Breast epithelium (tissue), 4 donors: ENCODE measurements around the gene MRPS14. TPM values are rescaled to one million over a fixed set of nuclear protein-coding genes. Genes with fewer than 3 reads are reported as not detected.
"Not testable (repeated sequence)": the region's sequence is repeated elsewhere in the genome, so short reads cannot be mapped to it uniquely, and the experiment has no call there.

Experiments used
- DNase-seq, 2 donors: peaks; one replicate each; pipeline ENCODE4 v3.0.0-alpha.2; 2019; ENCODE audit warnings: low spot score in 2 of 2
- H3K27ac ChIP-seq, 2 donors: fragments of 200-600 bp; sonication (generic) in 1 of 2; one replicate each; pipeline ENCODE4 v1.5.1; 2016 to 2019; ENCODE audit warnings: mild to moderate bottlenecking in 1 of 2
- H3K27me3 ChIP-seq, 2 donors: fragments of 200-600 bp; sonication (generic) in 1 of 2; one replicate each; pipeline versions ENCODE4 v1.5.1 to v1.6.0; 2017 to 2019; ENCODE audit warnings: control low read depth in 1 of 2, mild to moderate bottlenecking in 1 of 2
- H3K36me3 ChIP-seq: fragments of 200-600 bp; one replicate; pipeline ENCODE4 v1.5.1; 2019
- H3K4me1 ChIP-seq, 2 donors: fragments of 200-600 bp; sonication (generic); one replicate each; pipeline ENCODE4 v1.5.1; 2016 to 2019; ENCODE audit warnings: control low read depth in 1 of 2
- H3K4me3 ChIP-seq, 3 donors: fragments of 200-600 bp; sonication (generic); 1 replicate in 2 of 3; 2 replicates in 1 of 3; pipeline ENCODE4 v1.5.1; 2016 to 2019; ENCODE audit warnings: mild to moderate bottlenecking in 3 of 3, moderate library complexity in 2 of 3
- H3K9me3 ChIP-seq, 2 donors: fragments of 200-600 bp; sonication (generic) in 1 of 2; one replicate each; pipeline ENCODE4 v1.5.1; 2016 to 2019; ENCODE audit warnings: control low read depth in 1 of 2
- CTCF ChIP-seq, 3 donors: fragments of 450-650 bp; IDR thresholded peaks; one replicate each; pipeline ENCODE4 v1.5.1; 2016 to 2017; ENCODE audit warnings: antibody characterized with exemption in 3 of 3, mild to moderate bottlenecking in 3 of 3, moderate library complexity in 3 of 3
- POLR2A ChIP-seq: fragments of 450-650 bp; IDR thresholded peaks from one replicate; pipeline ENCODE4 v1.6.1; 2016; ENCODE audit warnings: antibody characterized with exemption, mild to moderate bottlenecking, moderate library complexity
- POLR2AphosphoS5 ChIP-seq, 3 donors: sonication (generic); formaldehyde crosslinking; IDR thresholded peaks; one replicate each; pipeline ENCODE4 v1.6.1; 2017; ENCODE audit warnings: antibody characterized with exemption in 3 of 3
- intact Hi-C: fragments of 100-400 bp; cut with DNase I; formaldehyde crosslinking; loops from one replicate; pipeline ENCODE4 v1.15.1; 2023; ENCODE audit warnings: low total_unique reads
- total RNA-seq, 3 donors: library from RNA; depleted of rRNA; stranded (reverse); fragments of >200 nt; gene quantifications; one replicate each; pipeline ENCODE4 v1.1.0, GENCODE V29; 2016

Gene MRPS14
- total RNA-seq, 3 donors from 2014 or later: 22.9 to 38.5 (median 28.5) TPM

- no peaks in the 10 kb centered on the region for H3K9me3 ChIP-seq
- intact Hi-C loops: no loop called here
- DNase-seq: no peak
- H3K27me3 ChIP-seq: no peaks in the 10 kb centered on the region
- no peak overlapping the region for H3K4me3 ChIP-seq
- TF ChIP-seq POLR2A: no peak
- no peak for TF ChIP-seq POLR2AphosphoS5 (IDR thresholded peaks at IDR 0.05)
- no peak for TF ChIP-seq CTCF (IDR thresholded peaks at IDR 0.05)
- no peak overlapping the region for H3K27ac ChIP-seq
- no peaks in the 10 kb centered on the region for H3K36me3 ChIP-seq
- no peaks in the 10 kb centered on the region for H3K4me1 ChIP-seq
Measured at GRCh38 chr1:175045097-175045496, 21.9 kb upstream of the MRPS14 start.

- H3K4me3 ChIP-seq, intact Hi-C loops: not testable (repeated sequence)
Measured at GRCh38 chr1:175044591-175044990, 21.4 kb upstream of the MRPS14 start.

GRCh38 chr1:175043824-175044223 is 20.6 kb upstream of the MRPS14 start:
- no peaks in the 10 kb centered on the region for H3K4me1 ChIP-seq
- intact Hi-C loops: no loop called here
- no peak for TF ChIP-seq POLR2A
- TF ChIP-seq CTCF (IDR thresholded peaks at IDR 0.05): no peak
- no peak for TF ChIP-seq POLR2AphosphoS5 (IDR thresholded peaks at IDR 0.05)
- DNase-seq: no peak
- H3K27me3 ChIP-seq: no peaks in the 10 kb centered on the region
- H3K9me3 ChIP-seq: no peaks in the 10 kb centered on the region
- H3K4me3 ChIP-seq: no peak overlapping the region
- H3K27ac ChIP-seq: no peak overlapping the region
- no peaks in the 10 kb centered on the region for H3K36me3 ChIP-seq

More at GRCh38 chr1:175044591-175044990, 21.4 kb upstream of the MRPS14 start:
- not testable (repeated sequence) for H3K9me3 ChIP-seq, H3K36me3 ChIP-seq, H3K27me3 ChIP-seq, H3K4me1 ChIP-seq, DNase-seq, H3K27ac ChIP-seq

- no peak overlapping the region for H3K27ac ChIP-seq
- intact Hi-C loops: no loop called here
- H3K4me1 ChIP-seq: no peaks in the 10 kb centered on the region
- no peak for TF ChIP-seq POLR2A
- TF ChIP-seq CTCF (IDR thresholded peaks at IDR 0.05): no peak
- no peak for TF ChIP-seq POLR2AphosphoS5 (IDR thresholded peaks at IDR 0.05)
- H3K36me3 ChIP-seq: no peaks in the 10 kb centered on the region
- DNase-seq: no peak
- H3K27me3 ChIP-seq: no peaks in the 10 kb centered on the region
- H3K9me3 ChIP-seq: no peaks in the 10 kb centered on the region
- no peak overlapping the region for H3K4me3 ChIP-seq
Measured at GRCh38 chr1:175042650-175043049, 19.4 kb upstream of the MRPS14 start.

- no peaks in the 10 kb centered on the region for H3K27me3 ChIP-seq
- DNase-seq: no peak
- TF ChIP-seq POLR2A: no peak
- TF ChIP-seq POLR2AphosphoS5 (IDR thresholded peaks at IDR 0.05): no peak
- no peak for TF ChIP-seq CTCF (IDR thresholded peaks at IDR 0.05)
- H3K4me3 ChIP-seq: no peak overlapping the region
- intact Hi-C loops: no loop called here
- H3K36me3 ChIP-seq: no peaks in the 10 kb centered on the region
- H3K4me1 ChIP-seq: no peaks in the 10 kb centered on the region
- H3K9me3 ChIP-seq: no peaks in the 10 kb centered on the region
- H3K27ac ChIP-seq: no peak overlapping the region
Measured at GRCh38 chr1:175040324-175040879, 17.2 kb upstream of the MRPS14 start.

GRCh38 chr1:175037416-175037815 is 14.2 kb upstream of the MRPS14 start:
- intact Hi-C loops: no loop called here
- H3K4me1 ChIP-seq: no peaks in the 10 kb centered on the region
- DNase-seq: no peak
- no peaks in the 10 kb centered on the region for H3K36me3 ChIP-seq
- H3K27ac ChIP-seq: no peak overlapping the region
- H3K27me3 ChIP-seq: no peaks in the 10 kb centered on the region
- no peak overlapping the region for H3K4me3 ChIP-seq
- no peaks in the 10 kb centered on the region for H3K9me3 ChIP-seq
- no peak for TF ChIP-seq CTCF (IDR thresholded peaks at IDR 0.05)
- TF ChIP-seq POLR2A: no peak
- no peak for TF ChIP-seq POLR2AphosphoS5 (IDR thresholded peaks at IDR 0.05)
